BLaER1 (cell line): ENCODE measurements around the gene CTSF.

ENCODE experiments used
- H3K27ac ChIP-seq: shearing (Covaris generic); formaldehyde crosslinking; 2 replicates; pipeline ENCODE4 v1.8.1; 2022
- H3K27me3 ChIP-seq: shearing (Covaris generic); formaldehyde crosslinking; 2 replicates; pipeline ENCODE4 v1.8.1; 2022
- H3K36me3 ChIP-seq: shearing (Covaris generic); formaldehyde crosslinking; 2 replicates; pipeline ENCODE4 v1.8.1; 2022
- H3K4me1 ChIP-seq: shearing (Covaris generic); formaldehyde crosslinking; 2 replicates; pipeline ENCODE4 v1.8.1; 2022
- H3K4me2 ChIP-seq: shearing (Covaris generic); formaldehyde crosslinking; 2 replicates; pipeline ENCODE4 v1.8.1; 2022
- H3K4me3 ChIP-seq: shearing (Covaris generic); formaldehyde crosslinking; 2 replicates; pipeline ENCODE4 v1.8.1; 2022
- H3K9ac ChIP-seq: shearing (Covaris generic); formaldehyde crosslinking; 2 replicates; pipeline ENCODE4 v1.8.1; 2022
- H3K9me3 ChIP-seq: shearing (Covaris generic); formaldehyde crosslinking; 2 replicates; pipeline ENCODE4 v1.8.1; 2022
- H4K20me1 ChIP-seq: shearing (Covaris generic); formaldehyde crosslinking; 2 replicates; pipeline ENCODE4 v1.8.1; 2022
- Cebpa-rat ChIP-seq: shearing (Covaris generic); IDR thresholded peaks from 2 replicates; pipeline ENCODE4 v1.8.1; 2022

CTSF gene

DNA sequence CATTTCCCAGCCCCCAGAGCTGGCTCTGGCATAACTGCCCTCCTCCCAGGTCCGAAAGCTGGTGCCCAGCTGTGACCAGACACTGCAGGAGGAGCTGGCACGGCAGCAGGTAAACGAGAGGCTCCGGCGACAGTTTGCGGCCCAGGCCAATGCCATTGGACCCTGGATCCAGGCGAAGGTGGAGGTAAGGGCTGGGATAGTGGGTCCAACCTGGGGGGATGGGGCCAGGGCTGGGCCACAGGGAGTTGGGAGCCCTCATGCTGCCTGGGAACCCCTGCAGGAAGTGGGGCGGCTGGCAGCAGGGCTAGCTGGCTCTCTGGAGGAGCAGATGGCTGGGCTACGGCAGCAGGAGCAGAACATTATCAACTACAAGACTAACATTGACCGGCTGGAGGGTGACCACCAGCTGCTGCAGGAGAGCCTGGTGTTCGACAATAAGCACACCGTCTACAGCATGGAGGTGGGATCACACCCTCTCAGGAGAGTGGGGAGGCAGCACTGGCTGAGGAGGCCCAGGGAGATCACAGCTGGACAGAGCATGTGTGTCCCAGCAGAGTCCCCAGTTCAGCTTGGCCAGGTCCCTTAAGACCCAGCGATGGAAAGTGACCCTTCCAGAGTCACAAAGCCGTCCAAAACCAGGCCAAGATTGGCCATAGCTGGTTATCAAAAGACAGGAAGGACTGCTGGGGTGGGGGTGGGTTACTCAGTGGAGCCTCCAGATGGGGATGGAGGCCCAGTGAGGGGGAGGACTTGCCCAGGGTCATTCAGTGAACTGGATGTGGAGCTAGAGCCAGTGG lies 7.0 kb downstream of the CTSF start:
- H3K9me3 ChIP-seq = no peaks in the 10 kb centered on the region
- no peak overlapping the region for H3K4me2 ChIP-seq
- no peaks in the 10 kb centered on the region for H3K4me1 ChIP-seq
- H3K27me3 ChIP-seq = peaks cover 8% of the 10 kb centered on the region
- no peak overlapping the region for H3K9ac ChIP-seq
- H3K27ac ChIP-seq = no peak overlapping the region
- H3K36me3 ChIP-seq = no peaks in the 10 kb centered on the region
- H3K4me3 ChIP-seq = no peak overlapping the region
- no peak for TF ChIP-seq Cebpa-rat
- no peaks in the 10 kb centered on the region for H4K20me1 ChIP-seq

DNA sequence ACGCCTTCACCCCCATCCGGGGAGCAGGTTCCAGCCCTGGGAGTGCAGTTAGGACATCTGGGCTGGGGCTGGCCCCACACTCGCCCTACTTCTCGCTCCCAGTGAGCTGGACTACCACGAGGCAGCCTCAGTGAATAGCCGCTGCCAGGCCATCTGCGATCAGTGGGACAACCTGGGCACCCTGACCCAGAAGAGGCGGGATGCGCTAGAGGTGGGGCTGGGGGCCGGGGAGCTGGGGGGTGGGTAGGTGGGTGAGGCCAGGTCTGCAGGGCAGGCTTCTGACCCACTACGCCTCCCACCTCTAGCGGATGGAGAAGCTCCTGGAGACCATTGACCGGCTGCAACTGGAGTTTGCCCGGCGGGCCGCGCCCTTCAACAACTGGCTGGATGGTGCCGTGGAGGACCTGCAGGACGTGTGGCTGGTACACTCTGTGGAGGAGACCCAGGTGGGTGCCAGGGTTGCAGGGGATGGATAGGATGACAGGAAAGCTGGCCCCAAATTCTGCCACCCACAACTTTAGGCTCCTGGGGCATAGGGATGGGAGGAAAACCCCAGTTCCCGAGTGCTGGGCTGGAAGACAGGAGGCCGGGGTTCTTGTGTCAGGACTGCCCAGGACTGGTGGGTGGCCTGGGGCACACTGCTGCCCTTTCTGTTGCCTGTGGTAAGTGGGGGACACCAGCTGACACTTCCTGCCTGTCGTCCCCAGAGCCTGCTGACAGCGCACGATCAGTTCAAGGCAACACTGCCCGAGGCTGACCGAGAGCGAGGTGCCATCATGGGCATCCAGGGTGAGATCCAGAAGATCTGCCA lies 8.3 kb downstream of the CTSF start:
- H3K27me3 ChIP-seq = no peaks in the 10 kb centered on the region
- no peaks in the 10 kb centered on the region for H3K9me3 ChIP-seq
- no peak overlapping the region for H3K4me3 ChIP-seq
- H3K9ac ChIP-seq = no peak overlapping the region
- H3K4me2 ChIP-seq = no peak overlapping the region
- TF ChIP-seq Cebpa-rat = no peak
- no peak overlapping the region for H3K27ac ChIP-seq
- H3K4me1 ChIP-seq = no peaks in the 10 kb centered on the region
- no peaks in the 10 kb centered on the region for H3K36me3 ChIP-seq
- H4K20me1 ChIP-seq = no peaks in the 10 kb centered on the region

DNA sequence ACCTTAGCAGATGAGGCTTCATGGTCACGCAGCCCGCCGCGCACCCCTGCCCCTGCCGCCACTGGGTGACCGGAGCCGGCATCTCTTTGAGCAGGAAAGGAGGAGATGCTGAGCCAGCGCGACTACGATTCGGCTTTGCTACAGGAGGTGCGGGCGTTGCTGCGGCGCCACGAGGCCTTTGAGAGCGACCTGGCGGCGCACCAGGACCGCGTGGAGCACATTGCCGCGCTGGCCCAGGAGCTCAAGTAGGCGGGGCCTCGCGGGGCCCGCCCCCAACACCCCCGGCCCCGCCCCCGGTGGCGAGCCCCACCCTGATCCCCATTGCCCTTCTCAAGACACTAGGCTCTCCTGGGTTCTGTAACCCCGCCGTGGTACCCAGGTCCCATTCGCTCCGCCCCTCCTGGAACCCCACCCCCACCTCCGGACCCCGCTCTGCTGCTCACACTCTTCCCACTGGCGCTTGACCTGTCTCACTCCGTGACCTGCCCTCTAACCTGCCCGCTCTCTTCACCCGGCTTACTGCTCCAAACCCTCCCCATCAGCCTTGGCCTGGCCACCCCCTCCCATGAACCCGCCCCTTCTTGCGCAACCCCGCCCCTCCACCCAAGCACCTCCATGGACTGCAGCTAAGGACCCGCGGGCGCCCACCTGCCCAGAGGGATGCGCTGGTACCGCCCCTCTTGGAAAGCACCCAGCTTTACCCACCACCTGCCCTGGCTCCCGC lies 9.1 kb downstream of the CTSF start:
- Histone ChIP-seq H3K27me3 (no peaks in the 10 kb centered on the region), H3K9ac (no peak overlapping the region), H3K4me3 (no peak overlapping the region), H3K4me1 (no peaks in the 10 kb centered on the region), H3K4me2 (no peak overlapping the region), H3K27ac (no peak overlapping the region), H4K20me1 (no peaks in the 10 kb centered on the region), H3K36me3 (no peaks in the 10 kb centered on the region), H3K9me3 (no peaks in the 10 kb centered on the region)
- TF ChIP-seq Cebpa-rat = no peak

DNA sequence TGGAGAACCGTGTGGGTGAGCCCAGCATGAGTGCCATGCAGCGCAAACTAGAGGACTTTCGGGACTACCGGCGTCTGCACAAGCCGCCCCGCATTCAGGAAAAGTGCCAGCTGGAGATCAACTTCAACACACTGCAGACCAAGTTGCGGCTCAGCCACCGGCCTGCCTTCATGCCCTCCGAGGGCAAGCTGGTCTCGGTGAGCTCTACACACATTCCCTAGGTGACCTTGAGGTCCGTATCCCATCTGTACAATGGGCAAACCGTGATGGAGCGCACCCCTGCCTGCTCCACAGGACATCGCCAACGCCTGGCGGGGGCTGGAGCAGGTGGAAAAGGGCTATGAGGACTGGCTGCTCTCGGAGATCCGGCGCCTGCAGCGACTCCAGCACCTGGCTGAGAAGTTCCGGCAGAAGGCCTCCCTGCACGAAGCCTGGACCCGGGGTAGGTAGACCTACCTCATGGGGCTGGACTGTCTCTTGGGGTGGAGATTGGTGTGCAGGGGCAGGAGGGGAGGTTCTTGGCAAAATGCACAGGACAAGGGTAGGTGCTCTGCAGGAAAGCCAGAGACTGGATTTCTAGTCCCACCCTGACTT lies 10.6 kb downstream of the CTSF start:
- H4K20me1 ChIP-seq = no peaks in the 10 kb centered on the region
- H3K27me3 ChIP-seq = no peaks in the 10 kb centered on the region
- H3K4me3 ChIP-seq = no peak overlapping the region
- no peaks in the 10 kb centered on the region for H3K4me1 ChIP-seq
- no peaks in the 10 kb centered on the region for H3K36me3 ChIP-seq
- no peaks in the 10 kb centered on the region for H3K9me3 ChIP-seq
- no peak overlapping the region for H3K9ac ChIP-seq
- no peak for TF ChIP-seq Cebpa-rat
- no peak overlapping the region for H3K27ac ChIP-seq
- H3K4me2 ChIP-seq = no peak overlapping the region

DNA sequence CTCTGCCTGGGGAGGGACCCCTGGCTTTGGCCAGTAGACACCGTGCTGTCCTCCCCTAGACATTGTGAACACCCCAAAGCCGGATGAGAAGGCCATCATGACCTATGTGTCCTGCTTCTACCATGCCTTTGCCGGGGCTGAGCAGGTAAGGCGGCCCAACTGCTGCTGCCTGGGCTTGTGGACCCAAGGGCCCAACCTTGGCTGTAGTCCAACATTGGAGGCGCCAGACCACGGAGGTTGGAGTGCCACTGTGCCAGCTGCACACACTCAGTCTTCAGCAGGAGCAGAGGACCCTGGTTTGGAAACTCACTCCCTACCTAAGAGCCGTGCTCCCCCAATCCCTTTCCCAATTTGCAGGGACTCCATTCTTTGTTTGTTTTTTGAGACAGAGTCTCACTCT lies 12.3 kb downstream of the CTSF start:
- TF ChIP-seq Cebpa-rat = no peak
- no peak overlapping the region for H3K4me3 ChIP-seq
- no peaks in the 10 kb centered on the region for H3K4me1 ChIP-seq
- no peaks in the 10 kb centered on the region for H4K20me1 ChIP-seq
- H3K27ac ChIP-seq = no peak overlapping the region
- H3K9ac ChIP-seq = no peak overlapping the region
- H3K36me3 ChIP-seq = no peaks in the 10 kb centered on the region
- no peaks in the 10 kb centered on the region for H3K9me3 ChIP-seq
- no peaks in the 10 kb centered on the region for H3K27me3 ChIP-seq
- H3K4me2 ChIP-seq = no peak overlapping the region

DNA sequence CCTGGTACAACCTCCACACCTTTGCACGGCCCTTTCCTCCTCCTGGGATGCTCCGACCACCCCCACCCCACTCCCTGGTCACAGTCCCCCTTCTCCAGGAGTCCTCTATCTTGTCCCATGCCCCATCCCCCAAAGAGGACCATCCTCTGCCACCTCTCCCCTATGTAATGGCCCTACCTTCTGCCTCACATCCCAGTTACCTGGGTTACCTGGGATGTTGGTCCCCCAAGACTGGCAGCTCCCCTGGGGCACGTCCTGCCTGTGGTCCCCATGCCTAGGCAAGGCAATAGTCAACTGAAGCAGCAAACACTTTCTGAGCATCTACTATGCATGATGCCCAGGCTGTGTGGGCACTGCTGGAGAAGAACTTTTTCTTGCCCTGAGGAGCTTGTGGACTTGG lies 13.0 kb downstream of the CTSF start:
- Histone ChIP-seq H3K9me3 (no peaks in the 10 kb centered on the region), H3K27ac (no peak overlapping the region), H3K36me3 (no peaks in the 10 kb centered on the region), H3K27me3 (no peaks in the 10 kb centered on the region), H3K9ac (no peak overlapping the region), H4K20me1 (no peaks in the 10 kb centered on the region), H3K4me2 (no peak overlapping the region), H3K4me1 (no peaks in the 10 kb centered on the region), H3K4me3 (no peak overlapping the region)
- TF ChIP-seq Cebpa-rat = no peak

DNA sequence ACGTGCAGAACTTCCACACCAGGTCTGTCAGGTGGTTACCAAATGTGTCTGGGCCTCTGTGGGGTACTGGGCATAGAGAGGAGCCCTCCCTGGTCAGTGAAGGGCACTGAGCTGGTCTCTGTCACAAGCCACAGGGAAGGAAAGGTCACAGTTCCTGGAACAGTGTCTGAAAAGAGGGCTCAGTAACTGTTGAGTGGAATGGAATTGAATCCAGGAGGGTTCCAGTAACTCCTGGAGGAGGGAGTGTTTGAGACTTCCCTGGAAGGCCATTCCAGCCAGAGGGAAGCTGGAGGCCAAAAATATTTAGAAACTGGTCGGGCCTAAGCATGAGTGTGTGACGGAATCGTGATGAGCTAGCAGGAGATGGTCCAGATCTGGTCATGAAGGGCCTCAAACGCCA lies 13.8 kb downstream of the CTSF start:
- TF ChIP-seq Cebpa-rat = no peak
- Histone ChIP-seq H3K4me2 (no peak overlapping the region), H3K27ac (no peak overlapping the region)

DNA sequence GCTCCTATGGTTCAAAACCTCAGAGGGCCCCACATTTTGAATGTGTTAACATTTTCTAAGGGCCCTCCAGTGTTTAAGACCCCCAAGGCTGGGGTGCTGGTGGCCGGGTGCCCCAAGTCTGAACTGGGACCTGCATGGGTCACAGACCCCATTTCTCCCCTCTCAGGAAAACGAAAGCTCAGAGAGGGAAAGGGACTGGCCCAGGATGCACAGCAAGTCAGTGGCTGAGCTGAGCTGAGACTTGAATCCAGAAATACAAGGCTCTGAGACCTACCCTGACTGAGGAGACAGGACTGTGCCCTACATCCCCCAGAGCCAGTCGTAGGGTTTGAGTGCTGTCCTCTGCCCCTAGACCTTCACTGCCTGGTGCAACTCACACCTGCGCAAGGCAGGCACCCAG lies 17.5 kb downstream of the CTSF start:
- no peak for TF ChIP-seq Cebpa-rat
- Histone ChIP-seq H3K27ac (no peak overlapping the region), H3K9ac (no peak overlapping the region), H3K27me3 (no peaks in the 10 kb centered on the region), H3K9me3 (no peaks in the 10 kb centered on the region), H3K36me3 (no peaks in the 10 kb centered on the region), H3K4me1 (peaks cover 19% of the 10 kb centered on the region), H3K4me3 (no peak overlapping the region), H4K20me1 (no peaks in the 10 kb centered on the region), H3K4me2 (no peak overlapping the region)

More for the DNA sequence above, 13.8 kb downstream of the CTSF start:
- Histone ChIP-seq H3K27me3 (no peaks in the 10 kb centered on the region), H4K20me1 (no peaks in the 10 kb centered on the region), H3K36me3 (no peaks in the 10 kb centered on the region), H3K9ac (no peak overlapping the region), H3K9me3 (no peaks in the 10 kb centered on the region), H3K4me3 (no peak overlapping the region), H3K4me1 (no peaks in the 10 kb centered on the region)

DNA sequence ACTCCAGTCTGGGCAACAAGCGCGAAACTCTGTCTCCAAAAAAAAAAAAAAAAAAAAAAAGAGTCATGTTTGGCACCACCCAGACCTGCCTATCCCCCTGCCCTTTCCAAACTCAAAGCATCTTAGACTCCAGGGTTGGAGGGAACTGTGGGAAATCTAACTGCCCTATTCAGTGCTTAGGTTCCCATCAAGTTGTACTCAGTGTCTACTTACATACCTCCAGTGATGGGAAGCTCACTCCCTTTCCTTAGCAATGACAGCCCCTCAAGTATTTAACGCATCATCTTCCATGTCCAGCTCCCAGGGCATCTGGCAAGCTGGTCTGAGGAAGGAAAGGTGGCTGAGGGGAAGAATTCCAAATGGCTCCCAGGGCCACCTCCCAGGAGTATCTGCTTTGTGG lies 18.7 kb downstream of the CTSF start:
- Histone ChIP-seq H3K27me3 (no peaks in the 10 kb centered on the region), H4K20me1 (no peaks in the 10 kb centered on the region), H3K9me3 (no peaks in the 10 kb centered on the region), H3K4me2 (no peak overlapping the region), H3K36me3 (no peaks in the 10 kb centered on the region), H3K4me3 (no peak overlapping the region), H3K4me1 (peaks cover 25% of the 10 kb centered on the region), H3K27ac (no peak overlapping the region), H3K9ac (no peak overlapping the region)
- no peak for TF ChIP-seq Cebpa-rat
